Measurements from ENCODE around the gene KLHL13.

DNA sequence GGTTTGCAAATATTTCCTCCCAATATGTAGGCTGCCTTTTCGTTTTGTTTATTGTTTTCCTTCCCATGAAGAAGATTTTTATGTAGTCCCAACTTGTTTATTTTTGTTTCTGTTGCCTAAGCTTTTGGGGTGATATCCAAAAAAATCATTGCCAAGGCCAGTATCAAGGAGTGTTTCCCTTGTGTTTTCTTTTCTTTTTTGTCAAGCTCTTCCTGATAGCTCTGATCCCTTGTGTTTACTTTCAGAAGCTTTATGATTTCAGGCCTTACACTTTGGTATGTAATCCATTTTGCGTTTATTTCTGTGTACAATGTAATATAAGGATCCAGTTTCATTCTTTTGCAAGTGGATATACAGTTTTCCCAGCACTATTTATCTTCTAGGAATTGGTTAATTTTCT is 93.9 kb downstream of the KLHL13 start:
- TF ChIP-seq, protein P1, sequence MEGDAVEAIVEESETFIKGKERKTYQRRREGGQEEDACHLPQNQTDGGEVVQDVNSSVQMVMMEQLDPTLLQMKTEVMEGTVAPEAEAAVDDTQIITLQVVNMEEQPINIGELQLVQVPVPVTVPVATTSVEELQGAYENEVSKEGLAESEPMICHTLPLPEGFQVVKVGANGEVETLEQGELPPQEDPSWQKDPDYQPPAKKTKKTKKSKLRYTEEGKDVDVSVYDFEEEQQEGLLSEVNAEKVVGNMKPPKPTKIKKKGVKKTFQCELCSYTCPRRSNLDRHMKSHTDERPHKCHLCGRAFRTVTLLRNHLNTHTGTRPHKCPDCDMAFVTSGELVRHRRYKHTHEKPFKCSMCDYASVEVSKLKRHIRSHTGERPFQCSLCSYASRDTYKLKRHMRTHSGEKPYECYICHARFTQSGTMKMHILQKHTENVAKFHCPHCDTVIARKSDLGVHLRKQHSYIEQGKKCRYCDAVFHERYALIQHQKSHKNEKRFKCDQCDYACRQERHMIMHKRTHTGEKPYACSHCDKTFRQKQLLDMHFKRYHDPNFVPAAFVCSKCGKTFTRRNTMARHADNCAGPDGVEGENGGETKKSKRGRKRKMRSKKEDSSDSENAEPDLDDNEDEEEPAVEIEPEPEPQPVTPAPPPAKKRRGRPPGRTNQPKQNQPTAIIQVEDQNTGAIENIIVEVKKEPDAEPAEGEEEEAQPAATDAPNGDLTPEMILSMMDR (IDR thresholded peaks at IDR 0.05): no peak
- TF ChIP-seq POLR2A (IDR thresholded peaks at IDR 0.05): no peak
